MM.1S (cell line): ENCODE measurements around the gene FAS.

Experiments used
- DNase-seq: peaks from one replicate; pipeline ENCODE4 v3.0.0-alpha.2; 2015
- H2AFZ ChIP-seq: fragments of 300-600 bp; sonication (generic); 2 replicates; pipeline ENCODE4 v1.6.0; 2016; ENCODE audit warnings: antibody characterized with exemption, low read length
- H3F3A ChIP-seq: fragments of 300-600 bp; sonication (generic); 2 replicates; pipeline ENCODE4 v1.6.1; 2016; ENCODE audit warnings: mild to moderate bottlenecking, antibody characterized with exemption, low read length, moderate library complexity, mixed read lengths; ENCODE audit not compliant: insufficient read depth
- H3K27ac ChIP-seq: fragments of 300-600 bp; sonication (generic); 2 replicates; pipeline ENCODE4 v1.5.1; 2016; ENCODE audit warnings: mild to moderate bottlenecking, low read length
- H3K27me3 ChIP-seq: fragments of 300-600 bp; sonication (generic); replicated peaks from 2 replicates; pipeline ENCODE4 v1.6.0; 2016; ENCODE audit warnings: low read length; ENCODE audit not compliant: insufficient read depth
- H3K36me3 ChIP-seq: fragments of 300-600 bp; sonication (generic); replicated peaks from 2 replicates; pipeline ENCODE4 v1.6.1; 2016; ENCODE audit warnings: mild to moderate bottlenecking, low read length, mixed read lengths; ENCODE audit not compliant: insufficient read depth
- H3K4me1 ChIP-seq: fragments of 300-600 bp; sonication (generic); 2 replicates; pipeline ENCODE4 v1.6.1; 2016; ENCODE audit warnings: low read length, mixed read lengths
- H3K4me2 ChIP-seq: fragments of 300-600 bp; sonication (generic); 2 replicates; pipeline ENCODE4 v1.6.0; 2016; ENCODE audit warnings: low read depth, low read length
- H3K4me3 ChIP-seq: fragments of 300-600 bp; sonication (generic); 2 replicates; pipeline ENCODE4 v1.5.1; 2016; ENCODE audit warnings: low read length, mixed read lengths
- H3K79me2 ChIP-seq: fragments of 300-600 bp; sonication (generic); 2 replicates; pipeline ENCODE4 v1.6.1; 2016; ENCODE audit warnings: mixed run types, low read length, mixed read lengths
- H3K9ac ChIP-seq: fragments of 300-600 bp; sonication (generic); 2 replicates; pipeline ENCODE4 v1.6.1; 2016; ENCODE audit warnings: low read length, mixed read lengths
- H3K9me2 ChIP-seq: fragments of 300-600 bp; sonication (generic); replicated peaks from 2 replicates; pipeline ENCODE4 v1.6.1; 2016; ENCODE audit warnings: mild to moderate bottlenecking, low read length, mixed read lengths; ENCODE audit not compliant: insufficient read depth
- H3K9me3 ChIP-seq: fragments of 300-600 bp; sonication (generic); replicated peaks from 2 replicates; pipeline ENCODE4 v1.6.1; 2016; ENCODE audit warnings: mild to moderate bottlenecking, low read length, mixed read lengths; ENCODE audit not compliant: insufficient read depth
- H4K20me1 ChIP-seq: fragments of 300-600 bp; sonication (generic); 2 replicates; pipeline ENCODE4 v1.6.1; 2016; ENCODE audit warnings: mild to moderate bottlenecking, low read length, moderate library complexity, mixed read lengths; ENCODE audit not compliant: insufficient read depth
- EZH2 ChIP-seq: fragments of 300-600 bp; sonication (generic); optimal IDR thresholded peaks from 2 replicates; pipeline ENCODE3; 2017; ENCODE audit warnings: low read depth, mild to moderate bottlenecking, antibody characterized with exemption, low read length, mixed read lengths
- EZH2phosphoT487 ChIP-seq: fragments of 300-600 bp; sonication (generic); IDR thresholded peaks from 2 replicates; pipeline ENCODE4 v1.6.1; 2018; ENCODE audit warnings: antibody characterized with exemption, low read length
- TF ChIP-seq, protein P1 (sequence below): fragments of 300-600 bp; sonication (generic); IDR thresholded peaks from 2 replicates; pipeline ENCODE4 v1.5.1; 2016; ENCODE audit warnings: antibody characterized with exemption, low read length, mixed read lengths

FAS gene

DNA sequence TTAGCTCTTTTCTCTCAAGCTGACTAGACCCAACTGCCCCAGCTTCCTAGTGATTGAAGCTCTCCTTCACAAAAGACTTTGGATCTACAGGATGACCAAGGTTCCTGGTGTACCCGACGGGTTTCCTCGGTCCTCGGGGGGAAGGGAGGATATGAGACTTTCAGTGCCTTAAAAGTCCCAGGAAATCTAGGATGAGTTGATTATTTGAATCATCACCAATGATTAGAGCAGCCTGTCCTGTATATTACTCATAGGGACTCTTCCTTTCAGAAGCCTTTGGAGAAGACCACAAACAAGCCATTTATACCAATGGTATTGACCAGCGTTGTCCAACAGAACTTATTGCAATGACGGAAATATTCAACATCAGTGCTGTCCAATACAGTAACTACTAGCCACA lies 31.9 kb upstream of the FAS start:
- H3K79me2 ChIP-seq = no peaks in the 10 kb centered on the region

DNA sequence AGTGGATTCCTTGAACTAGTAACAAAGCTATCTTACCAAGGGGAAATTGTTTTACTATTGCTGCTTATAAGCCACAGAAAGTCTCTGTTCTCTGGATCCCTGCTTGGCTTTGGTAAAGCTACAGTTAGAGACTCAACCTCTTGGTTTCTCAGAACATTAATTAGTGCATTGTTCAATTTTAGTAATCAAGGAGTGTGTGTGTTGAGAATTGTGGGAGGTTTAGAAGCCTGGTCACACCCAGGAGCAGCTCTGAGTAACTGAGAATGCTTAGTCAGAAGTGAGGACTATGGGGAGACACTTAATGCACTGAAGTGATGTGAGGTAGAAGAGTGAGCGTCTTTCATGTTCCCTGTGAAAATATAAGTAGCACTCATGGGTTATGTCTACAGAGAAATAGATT lies 29.8 kb upstream of the FAS start:
- Histone ChIP-seq H3K27me3 (peaks cover 90% of the 10 kb centered on the region), H3K27ac (no peak overlapping the region), H3K4me3 (no peak overlapping the region), H3K9ac (no peak overlapping the region), H3K79me2 (no peaks in the 10 kb centered on the region), H3K4me1 (peaks cover 10% of the 10 kb centered on the region; the same call in 1 of the 2 replicates), H3K36me3 (no peaks in the 10 kb centered on the region), H4K20me1 (no peaks in the 10 kb centered on the region), H3K9me3 (no peaks in the 10 kb centered on the region), H3K4me2 (no peak overlapping the region), H2AFZ (no peak overlapping the region), H3F3A (peaks cover 6% of the 10 kb centered on the region; the same call in 1 of the 2 replicates), H3K9me2 (no peaks in the 10 kb centered on the region)
- DNase-seq = no peak
- TF ChIP-seq EZH2phosphoT487 = no peak
- TF ChIP-seq, protein P1, sequence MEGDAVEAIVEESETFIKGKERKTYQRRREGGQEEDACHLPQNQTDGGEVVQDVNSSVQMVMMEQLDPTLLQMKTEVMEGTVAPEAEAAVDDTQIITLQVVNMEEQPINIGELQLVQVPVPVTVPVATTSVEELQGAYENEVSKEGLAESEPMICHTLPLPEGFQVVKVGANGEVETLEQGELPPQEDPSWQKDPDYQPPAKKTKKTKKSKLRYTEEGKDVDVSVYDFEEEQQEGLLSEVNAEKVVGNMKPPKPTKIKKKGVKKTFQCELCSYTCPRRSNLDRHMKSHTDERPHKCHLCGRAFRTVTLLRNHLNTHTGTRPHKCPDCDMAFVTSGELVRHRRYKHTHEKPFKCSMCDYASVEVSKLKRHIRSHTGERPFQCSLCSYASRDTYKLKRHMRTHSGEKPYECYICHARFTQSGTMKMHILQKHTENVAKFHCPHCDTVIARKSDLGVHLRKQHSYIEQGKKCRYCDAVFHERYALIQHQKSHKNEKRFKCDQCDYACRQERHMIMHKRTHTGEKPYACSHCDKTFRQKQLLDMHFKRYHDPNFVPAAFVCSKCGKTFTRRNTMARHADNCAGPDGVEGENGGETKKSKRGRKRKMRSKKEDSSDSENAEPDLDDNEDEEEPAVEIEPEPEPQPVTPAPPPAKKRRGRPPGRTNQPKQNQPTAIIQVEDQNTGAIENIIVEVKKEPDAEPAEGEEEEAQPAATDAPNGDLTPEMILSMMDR = no peak
- no peak for TF ChIP-seq EZH2

More for the DNA sequence above, 31.9 kb upstream of the FAS start:
- Histone ChIP-seq H3K9ac (no peak overlapping the region), H3K9me2 (no peaks in the 10 kb centered on the region), H3K27me3 (peaks cover 84% of the 10 kb centered on the region), H3K4me2 (no peak overlapping the region), H3K36me3 (no peaks in the 10 kb centered on the region), H2AFZ (no peak overlapping the region), H4K20me1 (no peaks in the 10 kb centered on the region), H3F3A (peaks cover 6% of the 10 kb centered on the region; the same call in 1 of the 2 replicates), H3K9me3 (no peaks in the 10 kb centered on the region), H3K27ac (no peak overlapping the region), H3K4me3 (no peak overlapping the region), H3K4me1 (peaks cover 10% of the 10 kb centered on the region; the same call in 1 of the 2 replicates)
- no peak for DNase-seq
- TF ChIP-seq EZH2phosphoT487 (no peak), EZH2 (no peak)
- TF ChIP-seq, protein P1 = no peak

DNA sequence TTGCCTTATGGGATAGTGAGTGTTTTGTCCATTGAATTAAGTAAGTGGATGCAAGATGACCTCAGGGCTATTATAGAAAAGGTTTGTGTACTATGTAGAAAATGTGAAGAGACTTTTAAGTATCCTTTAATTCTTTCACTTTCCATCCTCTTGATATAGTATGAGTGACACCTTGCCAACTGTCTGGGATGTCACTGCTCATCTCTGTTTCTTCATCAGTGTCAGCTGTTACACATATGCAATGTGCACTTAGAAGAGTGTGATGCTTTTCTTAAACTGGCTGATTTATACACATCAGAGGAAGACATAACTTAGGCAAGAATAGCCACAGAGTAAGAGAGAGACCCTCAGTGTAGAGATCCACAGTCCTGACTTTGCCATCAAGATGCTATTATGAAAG lies 29.3 kb upstream of the FAS start:
- Histone ChIP-seq H3F3A (peaks cover 6% of the 10 kb centered on the region; the same call in 1 of the 2 replicates), H2AFZ (no peak overlapping the region), H3K9ac (no peak overlapping the region), H3K4me1 (peaks cover 10% of the 10 kb centered on the region; the same call in 1 of the 2 replicates), H3K27me3 (peaks cover 92% of the 10 kb centered on the region), H3K79me2 (no peaks in the 10 kb centered on the region), H3K9me2 (no peaks in the 10 kb centered on the region), H3K36me3 (no peaks in the 10 kb centered on the region), H3K9me3 (no peaks in the 10 kb centered on the region), H4K20me1 (no peaks in the 10 kb centered on the region), H3K27ac (no peak overlapping the region), H3K4me3 (no peak overlapping the region), H3K4me2 (no peak overlapping the region)
- no peak for DNase-seq
- TF ChIP-seq EZH2 (no peak), EZH2phosphoT487 (no peak)
- TF ChIP-seq, protein P1 = no peak
